ENCODE data around the gene SETD1B.

GRCh38 chr12:121829250-121829918 is 25.6 kb downstream of the SETD1B start:
- TF ChIP-seq POLR2A (IDR thresholded peaks at IDR 0.05; ENCODE audit: low read depth, low read length), result no peak
- TF ChIP-seq USF2 (IDR thresholded peaks at IDR 0.05; ENCODE audit: low read depth, low read length), result no peak
- no peak for TF ChIP-seq MXI1 (IDR thresholded peaks at IDR 0.05; ENCODE audit: borderline replicate concordance, low read depth, low read length)
- TF ChIP-seq FOS (IDR thresholded peaks at IDR 0.05; ENCODE audit: low read depth, low read length), result no peak
- TF ChIP-seq MAFK (IDR thresholded peaks at IDR 0.05; ENCODE audit: low read depth, low read length), result no peak
- no peak for TF ChIP-seq ELK1 (IDR thresholded peaks at IDR 0.05; ENCODE audit: borderline replicate concordance, low read depth, low read length)

Measured in IMR-90 (cell line).